BLaER1 (cell line): Measurements from ENCODE around the gene DISP3.

Experiments
- H3K27ac ChIP-seq: shearing (Covaris generic); formaldehyde crosslinking; 2 replicates; pipeline ENCODE4 v1.8.1; 2022
- H3K27me3 ChIP-seq: shearing (Covaris generic); formaldehyde crosslinking; 2 replicates; pipeline ENCODE4 v1.8.1; 2022
- H3K36me3 ChIP-seq: shearing (Covaris generic); formaldehyde crosslinking; 2 replicates; pipeline ENCODE4 v1.8.1; 2022
- H3K4me1 ChIP-seq: shearing (Covaris generic); formaldehyde crosslinking; 2 replicates; pipeline ENCODE4 v1.8.1; 2022
- H3K4me2 ChIP-seq: shearing (Covaris generic); formaldehyde crosslinking; 2 replicates; pipeline ENCODE4 v1.8.1; 2022
- H3K4me3 ChIP-seq: shearing (Covaris generic); formaldehyde crosslinking; 2 replicates; pipeline ENCODE4 v1.8.1; 2022
- H3K9ac ChIP-seq: shearing (Covaris generic); formaldehyde crosslinking; 2 replicates; pipeline ENCODE4 v1.8.1; 2022
- H3K9me3 ChIP-seq: shearing (Covaris generic); formaldehyde crosslinking; 2 replicates; pipeline ENCODE4 v1.8.1; 2022
- H4K20me1 ChIP-seq: shearing (Covaris generic); formaldehyde crosslinking; 2 replicates; pipeline ENCODE4 v1.8.1; 2022
- Cebpa-rat ChIP-seq: shearing (Covaris generic); IDR thresholded peaks from 2 replicates; pipeline ENCODE4 v1.8.1; 2022

The DISP3 gene

GRCh38 chr1:11458811-11459275 is 20.1 kb upstream of the DISP3 start:
- Histone ChIP-seq H3K27me3 (no peaks in the 10 kb centered on the region), H3K4me2 (no peak overlapping the region), H4K20me1 (no peaks in the 10 kb centered on the region), H3K9ac (no peak overlapping the region), H3K4me3 (no peak overlapping the region), H3K4me1 (no peaks in the 10 kb centered on the region), H3K27ac (no peak overlapping the region), H3K9me3 (no peaks in the 10 kb centered on the region), H3K36me3 (no peaks in the 10 kb centered on the region)
- no peak for TF ChIP-seq Cebpa-rat

GRCh38 chr1:11461531-11462137 is 17.3 kb upstream of the DISP3 start:
- Histone ChIP-seq H3K36me3 (no peaks in the 10 kb centered on the region), H4K20me1 (no peaks in the 10 kb centered on the region), H3K9ac (no peak overlapping the region), H3K27me3 (no peaks in the 10 kb centered on the region), H3K4me2 (no peak overlapping the region), H3K4me3 (no peak overlapping the region), H3K27ac (no peak overlapping the region), H3K9me3 (no peaks in the 10 kb centered on the region), H3K4me1 (no peaks in the 10 kb centered on the region)
- no peak for TF ChIP-seq Cebpa-rat

- Histone ChIP-seq H3K9ac (no peak overlapping the region), H3K36me3 (no peaks in the 10 kb centered on the region), H4K20me1 (no peaks in the 10 kb centered on the region), H3K27me3 (no peaks in the 10 kb centered on the region), H3K4me3 (no peak overlapping the region), H3K4me1 (no peaks in the 10 kb centered on the region), H3K27ac (no peak overlapping the region), H3K4me2 (no peak overlapping the region), H3K9me3 (no peaks in the 10 kb centered on the region)
- TF ChIP-seq Cebpa-rat, result no peak
These were observed 16.6 kb upstream of the DISP3 start for GRCh38 chr1:11462224-11462923.

GRCh38 chr1:11463177-11463576 is 15.8 kb upstream of the DISP3 start:
- no peaks in the 10 kb centered on the region for H3K36me3 ChIP-seq
- H3K27ac ChIP-seq, result no peak overlapping the region
- H3K9ac ChIP-seq, result no peak overlapping the region
- H3K9me3 ChIP-seq, result no peaks in the 10 kb centered on the region
- no peak overlapping the region for H3K4me2 ChIP-seq
- TF ChIP-seq Cebpa-rat, result no peak
- no peaks in the 10 kb centered on the region for H3K4me1 ChIP-seq
- H3K27me3 ChIP-seq, result no peaks in the 10 kb centered on the region
- H4K20me1 ChIP-seq, result no peaks in the 10 kb centered on the region
- H3K4me3 ChIP-seq, result no peak overlapping the region

GRCh38 chr1:11465307-11465706 is 13.6 kb upstream of the DISP3 start:
- H3K4me1 ChIP-seq, result peaks cover under 1% of the 10 kb centered on the region
- no peak for TF ChIP-seq Cebpa-rat
- H3K4me2 ChIP-seq, result no peak overlapping the region
- no peak overlapping the region for H3K4me3 ChIP-seq
- no peaks in the 10 kb centered on the region for H3K9me3 ChIP-seq
- no peaks in the 10 kb centered on the region for H3K27me3 ChIP-seq
- no peaks in the 10 kb centered on the region for H4K20me1 ChIP-seq
- H3K9ac ChIP-seq, result no peak overlapping the region
- H3K27ac ChIP-seq, result no peak overlapping the region
- H3K36me3 ChIP-seq, result no peaks in the 10 kb centered on the region

GRCh38 chr1:11466416-11466815 is 12.5 kb upstream of the DISP3 start:
- Histone ChIP-seq H3K36me3 (no peaks in the 10 kb centered on the region), H4K20me1 (no peaks in the 10 kb centered on the region), H3K9me3 (no peaks in the 10 kb centered on the region), H3K27ac (no peak overlapping the region), H3K4me2 (no peak overlapping the region), H3K4me1 (peaks cover 9% of the 10 kb centered on the region), H3K4me3 (no peak overlapping the region), H3K9ac (no peak overlapping the region), H3K27me3 (no peaks in the 10 kb centered on the region)
- no peak for TF ChIP-seq Cebpa-rat

GRCh38 chr1:11468878-11469277 is 10.1 kb upstream of the DISP3 start:
- H3K4me3 ChIP-seq, result no peak overlapping the region
- H3K9me3 ChIP-seq, result no peaks in the 10 kb centered on the region
- H3K27me3 ChIP-seq, result no peaks in the 10 kb centered on the region
- H3K4me1 ChIP-seq, result peaks cover 9% of the 10 kb centered on the region
- 0 out of 2 replicates have a peak, but pooled peaks cover 4% of the 10 kb centered on the region for H4K20me1 ChIP-seq
- H3K27ac ChIP-seq, result no peak overlapping the region
- TF ChIP-seq Cebpa-rat, result no peak
- no peaks in the 10 kb centered on the region for H3K36me3 ChIP-seq
- H3K4me2 ChIP-seq, result no peak overlapping the region
- no peak overlapping the region for H3K9ac ChIP-seq

- no peak overlapping the region for H3K9ac ChIP-seq
- H3K27me3 ChIP-seq, result no peaks in the 10 kb centered on the region
- no peak overlapping the region for H3K4me3 ChIP-seq
- H3K4me1 ChIP-seq, result peaks cover 9% of the 10 kb centered on the region
- no peak overlapping the region for H3K27ac ChIP-seq
- H4K20me1 ChIP-seq, result peaks cover 15% of the 10 kb centered on the region; the same call in 1 of the 2 replicates
- peak overlapping the region; percentile 31 for H3K4me2 ChIP-seq
- H3K9me3 ChIP-seq, result no peaks in the 10 kb centered on the region
- TF ChIP-seq Cebpa-rat, result no peak
- no peaks in the 10 kb centered on the region for H3K36me3 ChIP-seq
These were observed 8.0 kb upstream of the DISP3 start for GRCh38 chr1:11470912-11471311.

GRCh38 chr1:11471473-11471872 is 7.5 kb upstream of the DISP3 start:
- Histone ChIP-seq H3K9ac (no peak overlapping the region), H3K27ac (no peak overlapping the region), H3K4me1 (peaks cover 9% of the 10 kb centered on the region), H4K20me1 (peaks cover 15% of the 10 kb centered on the region; the same call in 1 of the 2 replicates), H3K9me3 (no peaks in the 10 kb centered on the region), H3K4me2 (no peak overlapping the region), H3K4me3 (no peak overlapping the region), H3K27me3 (0 out of 2 replicates have a peak, but pooled peaks cover 3% of the 10 kb centered on the region), H3K36me3 (no peaks in the 10 kb centered on the region)
- no peak for TF ChIP-seq Cebpa-rat

GRCh38 chr1:11472284-11472683 is 6.7 kb upstream of the DISP3 start:
- H3K27me3 ChIP-seq, result peaks cover 10% of the 10 kb centered on the region; the same call in 1 of the 2 replicates
- no peaks in the 10 kb centered on the region for H3K36me3 ChIP-seq
- H3K9me3 ChIP-seq, result no peaks in the 10 kb centered on the region
- no peak overlapping the region for H3K9ac ChIP-seq
- H4K20me1 ChIP-seq, result peaks cover 15% of the 10 kb centered on the region; the same call in 1 of the 2 replicates
- H3K27ac ChIP-seq, result no peak overlapping the region
- TF ChIP-seq Cebpa-rat, result no peak
- H3K4me1 ChIP-seq, result peaks cover 9% of the 10 kb centered on the region
- no peak overlapping the region for H3K4me3 ChIP-seq
- H3K4me2 ChIP-seq, result no peak overlapping the region
